HG02623 (cell line): ENCODE results near the gene CFAP157.

Source experiments
- ATAC-seq: cut with Tn5 transposase; IDR thresholded peaks from one replicate; pipeline ENCODE4 v1.9.1; 2021; ENCODE audit warnings: moderate library complexity; ENCODE audit not compliant: unreplicated experiment

Gene CFAP157

DNA sequence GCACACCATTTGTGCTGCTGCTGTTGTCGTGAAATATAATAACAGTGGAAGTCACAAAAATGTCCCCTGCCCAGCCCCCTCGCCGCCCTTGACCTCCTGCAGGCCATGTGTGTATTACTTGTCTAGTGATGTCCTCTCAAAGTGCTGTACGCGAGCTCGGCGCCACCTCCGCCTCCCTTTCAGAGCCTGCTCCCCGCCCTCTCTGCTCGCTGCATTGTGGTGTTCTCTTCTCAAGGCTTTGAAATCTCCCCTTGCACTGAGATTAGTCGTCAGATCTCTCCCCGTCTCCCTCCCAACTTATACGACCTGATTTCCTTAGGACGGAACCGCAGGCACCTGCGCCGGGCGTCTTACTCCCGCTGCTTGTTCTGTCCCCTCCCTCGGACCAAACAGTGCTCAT is 14.7 kb upstream of the CFAP157 start:
- no peak for ATAC-seq

GRCh38 chr9:127693143-127693542 is 13.6 kb upstream of the CFAP157 start:
- ATAC-seq = no peak

DNA sequence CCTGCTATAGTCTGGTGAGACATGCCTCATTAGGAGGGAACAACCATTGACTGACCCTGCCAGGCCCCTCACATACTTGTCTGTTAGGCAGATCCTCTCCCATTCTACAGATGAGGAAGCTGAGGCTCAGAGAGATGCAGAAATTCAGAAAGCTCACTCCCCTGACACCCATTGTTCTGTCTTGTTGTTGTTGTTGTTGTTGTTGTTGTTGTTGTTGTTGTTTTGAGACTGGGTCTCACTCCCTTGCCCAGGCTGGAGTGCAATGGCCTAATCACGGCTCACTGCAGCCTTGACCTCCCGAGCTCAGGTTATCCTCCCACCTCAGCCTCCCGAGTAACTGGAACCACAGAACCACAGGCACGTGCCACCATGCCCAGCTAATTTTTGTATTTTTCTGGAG is 13.1 kb upstream of the CFAP157 start:
- no peak for ATAC-seq

- no peak for ATAC-seq
Measured at GRCh38 chr9:127694890-127695720, 11.7 kb upstream of the CFAP157 start.

GRCh38 chr9:127697575-127697974 is 9.2 kb upstream of the CFAP157 start:
- ATAC-seq = no peak

- no peak for ATAC-seq
Measured at GRCh38 chr9:127698386-127698785, 8.4 kb upstream of the CFAP157 start.

DNA sequence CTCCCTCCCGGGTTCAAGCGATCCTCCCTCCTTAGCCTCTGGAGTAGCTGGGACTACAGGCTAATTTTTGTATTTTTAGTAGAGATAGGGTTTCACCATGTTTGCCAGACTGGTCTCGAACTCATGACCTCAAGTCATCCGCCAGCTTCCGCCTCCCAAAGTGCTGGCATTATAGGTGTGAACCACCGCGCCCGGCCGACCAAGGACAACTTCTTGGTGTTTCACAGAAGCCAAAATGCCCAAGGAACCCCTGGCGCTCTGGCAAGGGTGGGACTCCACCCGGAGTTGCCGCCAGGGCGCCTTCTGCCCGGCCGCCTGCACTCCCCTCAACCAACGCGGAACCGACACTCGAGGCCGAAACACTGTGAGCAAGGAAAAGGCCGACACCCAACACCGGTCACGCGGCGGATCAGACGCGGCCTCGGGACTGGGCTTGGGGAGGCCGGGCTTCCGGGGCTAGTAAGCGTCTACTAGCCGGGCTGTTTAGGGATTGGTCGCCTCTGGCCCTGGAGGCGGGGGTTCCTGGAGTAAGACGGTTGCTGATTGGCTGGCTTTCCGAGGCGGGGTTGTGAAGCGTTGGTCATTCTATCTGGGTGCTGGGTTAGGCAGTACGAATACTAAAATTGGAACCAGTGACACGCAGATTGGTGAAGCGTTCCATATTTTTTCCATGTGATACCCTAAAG is 7.7 kb upstream of the CFAP157 start:
- peak; percentile 78 for ATAC-seq

GRCh38 chr9:127700140-127700539 is 6.6 kb upstream of the CFAP157 start:
- ATAC-seq = no peak

DNA sequence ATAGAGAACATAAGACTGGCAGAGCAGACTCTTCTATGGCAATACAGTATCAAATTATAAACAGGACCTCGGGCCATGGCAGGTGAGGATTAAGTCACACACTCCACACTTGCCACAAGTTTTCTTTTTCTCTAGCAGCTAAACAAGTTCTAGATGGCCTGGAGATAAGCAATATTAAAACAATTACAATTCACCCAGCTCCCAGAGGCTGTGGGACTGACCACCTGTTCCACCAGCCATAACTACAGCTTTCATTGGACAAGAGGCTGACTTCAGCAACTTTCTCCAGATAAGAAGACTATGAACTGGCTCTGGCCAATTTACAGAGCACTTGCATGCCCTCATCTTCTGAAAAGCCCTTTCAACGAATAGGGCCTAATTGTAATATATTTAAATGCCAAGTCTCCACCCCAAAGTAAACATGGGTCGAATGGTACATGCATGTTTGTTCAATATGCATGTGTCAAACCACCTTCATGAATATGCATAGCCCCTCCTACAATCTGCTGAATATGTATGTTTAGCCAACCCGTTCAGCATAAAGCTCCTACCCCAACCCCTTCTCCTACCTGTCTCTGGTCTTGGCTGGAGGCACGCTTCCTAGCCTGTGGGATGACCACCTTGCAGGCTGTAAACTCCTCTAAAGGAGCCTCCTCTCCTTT is 6.1 kb upstream of the CFAP157 start:
- ATAC-seq = no peak

GRCh38 chr9:127703289-127703946 is 3.4 kb upstream of the CFAP157 start:
- no peak for ATAC-seq

DNA sequence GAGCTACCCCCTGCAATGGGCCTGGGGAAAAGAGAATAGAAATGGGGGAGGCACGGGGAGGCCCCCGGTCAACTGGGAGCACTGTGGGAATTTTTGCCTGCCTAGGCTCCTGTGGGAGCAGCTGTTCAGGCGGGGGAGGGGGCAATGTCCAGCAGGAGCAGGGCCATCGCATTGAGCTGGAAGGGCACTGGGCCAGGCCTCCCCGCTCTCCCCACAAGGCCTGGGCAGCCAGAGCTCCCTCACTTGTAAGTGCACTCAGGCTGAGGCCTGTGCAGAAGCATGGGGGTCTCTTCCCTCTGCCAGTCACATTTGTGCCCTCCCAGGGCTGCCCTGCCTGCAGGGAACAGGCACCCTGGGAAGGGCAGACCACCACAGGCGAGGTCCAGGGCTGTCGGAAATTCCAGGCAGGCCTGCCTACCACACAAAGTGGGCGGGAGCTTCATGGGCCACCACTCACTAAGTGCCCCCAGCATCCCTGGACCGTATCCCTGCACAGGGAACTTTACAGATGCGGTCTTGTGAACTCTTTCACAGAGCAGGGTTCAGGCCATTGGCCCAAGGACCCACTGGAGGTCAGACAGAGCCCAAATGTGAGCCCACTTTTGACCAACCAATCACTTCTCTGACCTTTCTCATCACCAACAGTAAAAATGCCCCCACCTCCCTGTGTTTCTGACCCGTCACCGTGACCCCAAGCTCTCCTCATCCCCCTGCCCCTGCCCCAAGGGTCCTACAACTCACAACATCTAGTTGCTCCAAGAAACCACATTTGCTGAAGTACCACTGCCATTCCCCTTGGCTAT is 1.0 kb upstream of the CFAP157 start:
- ATAC-seq = no peak

GRCh38 chr9:127707766-127708165 is 978 bp downstream of the CFAP157 start:
- ATAC-seq = no peak

GRCh38 chr9:127708952-127709587 is 2.3 kb downstream of the CFAP157 start:
- no peak for ATAC-seq

DNA sequence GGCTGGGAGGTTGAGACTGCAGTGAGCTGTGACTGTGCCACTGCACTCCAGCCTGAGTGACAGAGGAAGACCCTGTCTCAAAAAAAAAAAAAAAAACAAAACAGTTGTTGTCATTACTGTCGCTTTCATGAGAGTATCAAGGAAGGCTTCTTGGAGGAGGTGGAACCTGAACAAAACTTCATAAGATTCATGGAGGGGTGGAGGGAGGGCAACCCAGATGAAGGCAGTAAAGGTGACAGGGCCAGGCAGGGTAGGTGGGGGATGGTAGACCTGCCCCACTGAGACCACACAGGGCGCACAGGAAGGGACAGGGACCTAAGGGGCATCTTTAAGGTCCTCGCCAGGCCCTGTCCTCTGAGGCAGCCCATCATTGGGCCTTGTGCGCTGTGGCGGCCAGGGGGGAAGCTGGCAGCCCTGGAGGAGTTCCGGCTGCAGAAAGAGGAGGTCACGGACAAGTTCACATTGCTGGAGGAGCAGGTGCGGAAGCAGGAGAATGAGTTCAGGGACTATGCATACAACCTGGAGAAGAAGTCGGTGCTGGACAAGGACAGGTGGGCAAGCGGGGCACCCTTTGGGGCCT is 3.5 kb downstream of the CFAP157 start:
- no peak for ATAC-seq

- ATAC-seq = no peak
Measured at GRCh38 chr9:127711226-127711701, 4.5 kb downstream of the CFAP157 start.

DNA sequence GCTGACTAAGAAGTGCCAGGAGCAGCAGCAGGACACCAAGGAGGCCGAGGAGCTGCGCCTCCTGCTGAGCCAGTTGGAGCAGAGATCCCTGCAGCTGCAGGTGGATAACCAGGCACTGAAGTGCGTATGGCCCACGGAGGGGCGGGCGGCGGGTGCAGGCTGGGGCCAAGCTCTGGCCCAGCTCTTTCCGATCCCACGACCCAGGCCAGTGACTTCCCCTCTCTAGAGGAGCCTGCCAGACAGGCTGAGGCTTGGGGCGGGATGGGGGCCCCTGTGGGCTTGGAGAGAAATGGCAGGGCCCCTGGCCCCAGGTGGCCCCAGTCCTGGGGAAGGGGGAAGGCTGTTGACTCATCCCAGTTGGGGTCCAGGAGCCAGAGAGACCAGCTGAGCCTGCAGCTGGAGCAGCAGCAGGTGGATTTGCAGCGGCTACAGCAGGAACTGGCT is 5.1 kb downstream of the CFAP157 start:
- no peak for ATAC-seq

GRCh38 chr9:127712371-127712770 is 5.6 kb downstream of the CFAP157 start:
- ATAC-seq = no peak

- ATAC-seq = no peak
Measured at GRCh38 chr9:127712867-127713266, 6.1 kb downstream of the CFAP157 start.

- ATAC-seq = no peak
Measured at GRCh38 chr9:127714020-127714750, 7.4 kb downstream of the CFAP157 start.
